HepG2 (cell line): ENCODE results near the gene WRAP73. TPM values are rescaled to one million over a fixed set of nuclear protein-coding genes. Genes with fewer than 3 reads are reported as not detected.

Source experiments
- ATAC-seq: fragments of 200-7000 bp; cut with Tn5 transposase; 3 replicates; pipeline ENCODE4 v1.9.1; 2020; ENCODE audit warnings: mild to moderate bottlenecking, moderate library complexity
- BruUV-seq: library from RNA; stranded (reverse); fragments of 400-500 nt; replicated peaks from 2 replicates; lab custom pipeline; 2021; lab: Mats Ljungman, UMichigan
- CTCF ChIA-PET: fragments of 300-600 bp; formaldehyde crosslinking; extraction: SDS; loops from one replicate; lab custom pipeline; 2021; ENCODE audit warnings: low total read pairs, inconsistent platforms, low intra/inter-chr PET ratio; lab: Yijun Ruan, JAX
- POLR2A ChIA-PET: fragments of 350-600 bp; sonication (Branson Sonifier 250); formaldehyde crosslinking; loops from one replicate; lab custom pipeline; 2020; ENCODE audit warnings: antibody characterized with exemption, inconsistent platforms; lab: Yijun Ruan, JAX
- DNase-seq: peaks from one replicate; pipeline ENCODE4 v3.0.0-alpha.2; 2015; ENCODE audit warnings: low spot score
- FAIRE-seq: peaks from 3 replicates; lab custom pipeline; 2011; peaks lifted over from hg19 to GRCh38; lab: Jason Lieb, UNC
- H2AFZ ChIP-seq: one replicate; pipeline ENCODE4 v1.6.1; 2011; ENCODE audit warnings: low read length, inconsistent platforms
- H3K27ac ChIP-seq: fragments of 300-600 bp; 3 replicates; pipeline ENCODE4 v1.8.0; 2011; ENCODE audit warnings: mixed run types, mild to moderate bottlenecking, mixed read lengths, low read length, inconsistent platforms; ENCODE audit not compliant: insufficient read depth; ENCODE audit errors: extremely low read length
- H3K27me3 ChIP-seq, 2 experiments: fragments of 200-600 bp in 1 of 2; 2 replicates in 1 of 2; 3 replicates in 1 of 2; pipeline versions ENCODE4 v1.6.0 to v1.8.0; 2011; ENCODE audit warnings: low read length in 2 of 2, mild to moderate bottlenecking in 2 of 2, moderate library complexity in 2 of 2, inconsistent platforms in 1 of 2; ENCODE audit not compliant: insufficient read depth in 2 of 2, control insufficient read depth in 1 of 2
- H3K36me3 ChIP-seq, 2 experiments: fragments of 200-600 bp in 1 of 2; replicated peaks in 1 of 2; 2 replicates in 1 of 2; 3 replicates in 1 of 2; pipeline versions ENCODE4 v1.5.1 to v1.8.0; 2011; ENCODE audit warnings: low read length in 2 of 2, inconsistent platforms in 1 of 2; ENCODE audit not compliant: insufficient read depth in 2 of 2, control insufficient read depth in 1 of 2
- H3K4me1 ChIP-seq: 2 replicates; pipeline ENCODE4 v1.5.1; 2012; ENCODE audit warnings: low read length, inconsistent platforms; ENCODE audit not compliant: insufficient read depth
- H3K4me2 ChIP-seq: 2 replicates; pipeline ENCODE4 v1.6.0; 2011; ENCODE audit warnings: low read depth, low read length, inconsistent platforms
- H3K4me3 ChIP-seq, 3 experiments: fragments of 200-600 bp in 1 of 3; sonication (generic), shearing (Covaris generic) in 1 of 3; replicated peaks in 1 of 3; 2 replicates each; pipeline ENCODE4 v1.5.1; 2011 to 2016; ENCODE audit warnings: low read length in 3 of 3, inconsistent platforms in 2 of 3, low read depth in 2 of 3, mild to moderate bottlenecking in 2 of 3, control low read depth in 1 of 3, mixed read lengths in 1 of 3; ENCODE audit not compliant: insufficient read depth in 1 of 3
- H3K79me2 ChIP-seq: one replicate; pipeline ENCODE4 v1.6.1; 2011; ENCODE audit warnings: low read length, inconsistent platforms; ENCODE audit not compliant: insufficient read depth
- H3K9ac ChIP-seq: 2 replicates; pipeline ENCODE4 v1.6.0; 2011; ENCODE audit warnings: mild to moderate bottlenecking, low read depth, low read length, inconsistent platforms; ENCODE audit not compliant: insufficient read depth
- H3K9me3 ChIP-seq: 2 replicates; pipeline ENCODE4 v1.5.1; 2012; ENCODE audit warnings: mild to moderate bottlenecking, low read length
- H4K20me1 ChIP-seq: 2 replicates; pipeline ENCODE4 v1.6.0; 2011; ENCODE audit warnings: inconsistent platforms, mild to moderate bottlenecking, low read length, moderate library complexity; ENCODE audit not compliant: insufficient read depth
- CEBPB ChIP-seq: IDR thresholded peaks from 2 replicates; pipeline ENCODE4 v1.6.1; 2011; ENCODE audit warnings: low read depth, low read length, improper control_type of control experiment, borderline replicate concordance
- GZF1 ChIP-seq: sonication (generic); formaldehyde crosslinking; IDR thresholded peaks from 2 replicates; pipeline ENCODE4 v1.5.1; 2020; ENCODE audit warnings: mild to moderate bottlenecking, missing genetic modification reagents
- HBP1 ChIP-seq: IDR thresholded peaks from 2 replicates; pipeline ENCODE4 v1.6.1; 2016; ENCODE audit warnings: low read depth, control low read depth
- HNF4G ChIP-seq, 2 experiments: sonication (generic) in 1 of 2; formaldehyde crosslinking in 1 of 2; IDR thresholded peaks; 2 replicates each; pipeline versions ENCODE4 v1.4.0 to v1.6.1; 2011 to 2020; ENCODE audit warnings: borderline replicate concordance in 2 of 2, low read depth in 2 of 2, mild to moderate bottlenecking in 2 of 2, low read length in 1 of 2, missing genetic modification reagents in 1 of 2, moderate library complexity in 1 of 2
- ISX ChIP-seq: sonication (generic); formaldehyde crosslinking; conservative IDR thresholded peaks from 2 replicates; pipeline ENCODE4 v1.5.0; 2020; ENCODE audit warnings: missing genetic modification reagents
- JUNB ChIP-seq: sonication (generic); formaldehyde crosslinking; IDR thresholded peaks from 2 replicates; pipeline ENCODE4 v1.8.0; 2022; ENCODE audit warnings: missing genetic modification reagents, mild to moderate bottlenecking, borderline replicate concordance
- KAT8 ChIP-seq: IDR thresholded peaks from 2 replicates; pipeline ENCODE4 v1.6.1; 2016; ENCODE audit warnings: missing genetic modification reagents, missing compliant biosample characterization
- KLF12 ChIP-seq: sonication (generic); formaldehyde crosslinking; IDR thresholded peaks from 2 replicates; pipeline ENCODE4 v1.4.0; 2020; ENCODE audit warnings: missing genetic modification reagents, borderline replicate concordance
- MXD4 ChIP-seq: IDR thresholded peaks from 2 replicates; pipeline ENCODE4 v1.6.1; 2016; ENCODE audit warnings: mild to moderate bottlenecking, missing biosample characterization, missing genetic modification reagents
- NFIB ChIP-seq: sonication (generic); formaldehyde crosslinking; IDR thresholded peaks from 2 replicates; pipeline ENCODE4 v1.9.0; 2021; ENCODE audit warnings: missing genetic modification reagents, mild to moderate bottlenecking, borderline replicate concordance
- NKX3-1 ChIP-seq: sonication (generic); formaldehyde crosslinking; IDR thresholded peaks from 2 replicates; pipeline ENCODE4 v1.5.0; 2020; ENCODE audit warnings: missing genetic modification reagents
- ZNF18 ChIP-seq: sonication (generic); formaldehyde crosslinking; IDR thresholded peaks from 2 replicates; pipeline ENCODE4 v1.8.0; 2022; ENCODE audit warnings: mild to moderate bottlenecking, missing genetic modification reagents; ENCODE audit not compliant: insufficient replicate concordance
- ZNF503 ChIP-seq: sonication (generic); formaldehyde crosslinking; IDR thresholded peaks from 2 replicates; pipeline ENCODE4 v1.4.0; 2020; ENCODE audit warnings: missing genetic modification reagents
- ZNF816 ChIP-seq: sonication (generic); formaldehyde crosslinking; IDR thresholded peaks from 2 replicates; pipeline ENCODE4 v1.8.0; 2022; ENCODE audit warnings: missing genetic modification reagents, mild to moderate bottlenecking, borderline replicate concordance
- WGBS: methylation state at CpG from one replicate; pipeline ENCODE4 v1.1.6; 2017; ENCODE audit warnings: low lambda C conversion rate; 5-methylcytosine and 5-hydroxymethylcytosine counted together
- in situ Hi-C: cut with HindIII; loops from 2 replicates; pipeline ENCODE4 v1.10.0; 2017; ENCODE audit warnings: low pct_unique_long_range_greater_than_20kb; ENCODE audit not compliant: extremely low pct_ligation_motif_present
- intact Hi-C: fragments of 100-400 bp; cut with micrococcal nuclease; formaldehyde crosslinking; loops from one replicate; pipeline ENCODE4 v1.10.0; 2022; ENCODE audit not compliant: unreplicated experiment
- polyA plus RNA-seq, 8 experiments: library from polyadenylated mRNA; depleted of rRNA in 3 of 8; stranded (reverse) in 7 of 8; unstranded in 1 of 8; fragments of >200 nt; fragmentation: Illumina TruSeq in 4 of 8; extraction: Trizol in 4 of 8; gene quantifications; 2 replicates each; pipeline versions ENCODE4 v1.2.1 to v1.2.3, GENCODE V29; 2011 to 2016; ENCODE audit warnings: low read depth in 4 of 8, missing spikeins in 1 of 8, mixed read lengths in 1 of 8; ENCODE audit not compliant: insufficient read depth in 1 of 8
- total RNA-seq, 5 experiments: library from RNA; depleted of rRNA; stranded (reverse); fragments of >200 nt; fragmentation: Illumina TruSeq; extraction: Trizol; gene quantifications; 2 replicates each; pipeline ENCODE4 v1.2.3, GENCODE V29; 2016; ENCODE audit warnings: low read depth in 1 of 5

WRAP73 gene
- total and polyA plus RNA-seq, 2 of the 13 experiments (the other 11 are each of a cell fraction or from before 2014, with no cell fraction given), result 18.1 to 40.4 TPM

GRCh38 chr1:3603156-3603555 lies 46.7 kb downstream of the WRAP73 start:
- H3K4me1 ChIP-seq, result peaks cover 16% of the 10 kb centered on the region
- in situ Hi-C loops, result no loop called here
- BruUV-seq, result no TSS peak
- no peak overlapping the region for H3K27ac ChIP-seq
- no peak overlapping the region for H3K4me2 ChIP-seq
- CTCF ChIA-PET, result no interaction called here
- POLR2A ChIA-PET, result no interaction called here
- DNase-seq (no peak), FAIRE-seq (no peak)
- no CpG with 5 or more reads among the region's 11 CpGs for WGBS
- H4K20me1 ChIP-seq, result 0 out of 2 replicates have a peak, but pooled peaks cover 3% of the 10 kb centered on the region
- H3K27me3 ChIP-seq, result peaks cover 20 to 97% of the 10 kb centered on the region in 2 experiments
- H3K36me3 ChIP-seq, result no peaks in the 10 kb centered on the region
- intact Hi-C loops, result no loop called here
- no peak for TF ChIP-seq ISX (CRISPR knock-in tag)
- TF ChIP-seq, all 625 proteins: peak for 0
- H3K79me2 ChIP-seq, result no peaks in the 10 kb centered on the region
- no peak overlapping the region for H2AFZ ChIP-seq
- H3K9me3 ChIP-seq, result no peaks in the 10 kb centered on the region
- no peak overlapping the region for H3K9ac ChIP-seq
- no peak for ATAC-seq
- H3K4me3 ChIP-seq, result no peak overlapping the region

- FAIRE-seq (no peak), ATAC-seq (no peak), DNase-seq (no peak)
- Histone ChIP-seq H3K36me3 (no peaks in the 10 kb centered on the region), H3K9me3 (no peaks in the 10 kb centered on the region), H3K4me2 (no peak overlapping the region), H3K27ac (no peak overlapping the region), H3K9ac (no peak overlapping the region), H2AFZ (no peak overlapping the region), H4K20me1 (0 out of 2 replicates have a peak, but pooled peaks cover 3% of the 10 kb centered on the region), H3K79me2 (no peaks in the 10 kb centered on the region), H3K27me3 (peaks cover 26 to 95% of the 10 kb centered on the region in 2 experiments), H3K4me1 (peaks cover 23% of the 10 kb centered on the region), H3K4me3 (no peak overlapping the region)
- 56% methylated on average over 9 of the region's 21 CpGs for WGBS
- in situ Hi-C loops (no loop called here), intact Hi-C loops (no loop called here)
- CTCF ChIA-PET, result no interaction called here
- POLR2A ChIA-PET, result no interaction called here
- BruUV-seq, result no TSS peak
- TF ChIP-seq MXD4 (CRISPR knock-in tag), result no peak
- no peak for TF ChIP-seq NKX3-1 (CRISPR knock-in tag)
- TF ChIP-seq HBP1, result no peak
- no peak for TF ChIP-seq CEBPB
- TF ChIP-seq ZNF503 (CRISPR knock-in tag), result no peak
- TF ChIP-seq GZF1, result no peak
- TF ChIP-seq KLF12 (CRISPR knock-in tag), result no peak
- no peak for TF ChIP-seq HNF4G (IDR thresholded peaks at IDR 0.05; ENCODE audit: borderline replicate concordance, low read depth, low read length)
- TF ChIP-seq HNF4G (CRISPR knock-in tag; IDR thresholded peaks at IDR 0.05; ENCODE audit: borderline replicate concordance, low read depth), result no peak
- no peak for TF ChIP-seq NFIB (CRISPR knock-in tag)
- no peak for TF ChIP-seq ZNF816 (CRISPR knock-in tag)
- TF ChIP-seq JUNB (CRISPR knock-in tag), result no peak
- TF ChIP-seq ZNF18 (CRISPR knock-in tag), result no peak
- no peak for TF ChIP-seq KAT8 (CRISPR knock-in tag)
Measured at GRCh38 chr1:3602375-3602774, 47.5 kb downstream of the WRAP73 start.
